Fibroblast of lung (primary cell): ENCODE measurements around the gene NKAIN2. TPM values are rescaled to one million over a fixed set of nuclear protein-coding genes. Genes with fewer than 3 reads are reported as not detected.
A peak's percentile ranks its signal among the peaks of the same experiment; 100 is the strongest.

Source experiments
- DNase-seq, 2 donors: peaks; one replicate each; pipeline versions ENCODE4 v3.0.0 to v3.0.0-alpha.2; 2010; ENCODE audit warnings: low read depth in 2 of 2
- H2AFZ ChIP-seq: 2 replicates; pipeline ENCODE4 v1.5.1; 2012; ENCODE audit warnings: low read length, control low read depth, inconsistent platforms
- H3K27ac ChIP-seq: 2 replicates; pipeline ENCODE4 v1.5.1; 2011; ENCODE audit warnings: low read length, control low read depth; ENCODE audit not compliant: insufficient read depth
- H3K27me3 ChIP-seq: 2 replicates; pipeline ENCODE4 v1.5.1; 2011; ENCODE audit warnings: mild to moderate bottlenecking, low read length; ENCODE audit not compliant: control insufficient read depth, insufficient read depth
- H3K36me3 ChIP-seq: 2 replicates; pipeline ENCODE4 v1.5.1; 2011; ENCODE audit warnings: low read length; ENCODE audit not compliant: control insufficient read depth, insufficient read depth
- H3K4me1 ChIP-seq: 2 replicates; pipeline ENCODE4 v1.5.1; 2011; ENCODE audit warnings: low read length; ENCODE audit not compliant: control insufficient read depth, insufficient read depth; ENCODE audit errors: extremely low read depth
- H3K4me2 ChIP-seq: 2 replicates; pipeline ENCODE4 v1.5.1; 2011; ENCODE audit warnings: low read length, control low read depth; ENCODE audit not compliant: insufficient read depth; ENCODE audit errors: extremely low read depth
- H3K4me3 ChIP-seq, 4 experiments: fragments of 200-600 bp in 1 of 4; sonication (generic) in 1 of 4; replicated peaks in 1 of 4; 2 replicates each; pipeline ENCODE4 v1.5.1; 2011 to 2016; ENCODE audit warnings: low read length in 4 of 4, low read depth in 3 of 4, mild to moderate bottlenecking in 3 of 4, control low read depth in 2 of 4, inconsistent platforms in 1 of 4, mixed read lengths in 1 of 4; ENCODE audit not compliant: insufficient read depth in 1 of 4; ENCODE audit errors: control extremely low read depth in 1 of 4
- H3K79me2 ChIP-seq: 2 replicates; pipeline ENCODE4 v1.5.1; 2012; ENCODE audit warnings: mild to moderate bottlenecking, low read length, inconsistent platforms; ENCODE audit not compliant: control insufficient read depth, insufficient read depth
- H3K9ac ChIP-seq: 2 replicates; pipeline ENCODE4 v1.5.1; 2011; ENCODE audit warnings: mild to moderate bottlenecking, low read length, control low read depth; ENCODE audit not compliant: insufficient read depth
- H3K9me3 ChIP-seq: 2 replicates; pipeline ENCODE4 v1.5.1; 2012; ENCODE audit warnings: low read depth, low read length; ENCODE audit not compliant: control insufficient read depth, insufficient read depth
- H4K20me1 ChIP-seq: 2 replicates; pipeline ENCODE4 v1.5.1; 2011; ENCODE audit warnings: low read length; ENCODE audit not compliant: control insufficient read depth, insufficient read depth; ENCODE audit errors: extremely low read depth
- EZH2 ChIP-seq: IDR thresholded peaks from 2 replicates; pipeline ENCODE4 v1.5.1; 2012; ENCODE audit warnings: low read length, control low read depth, mild to moderate bottlenecking; ENCODE audit errors: missing control alignments
- polyA plus RNA-seq, 2 donors: library from polyadenylated mRNA; depleted of rRNA in 1 of 2; stranded (reverse) in 1 of 2; unstranded in 1 of 2; fragments of >200 nt; gene quantifications; 2 replicates each; pipeline ENCODE4 v1.2.1, GENCODE V29; 2011 to 2012; ENCODE audit warnings: missing spikeins in 1 of 2
- total RNA-seq: library from RNA; depleted of rRNA; stranded (reverse); fragments of >200 nt; gene quantifications from 2 replicates; pipeline ENCODE4 v1.2.1, GENCODE V29; 2014
- TF ChIP-seq, protein P1 (sequence below), 2 donors: IDR thresholded peaks in 1 of 2; conservative IDR thresholded peaks in 1 of 2; 1 replicate in 1 of 2; 2 replicates in 1 of 2; pipeline ENCODE4 v1.5.1; 2011 to 2012; ENCODE audit warnings: low read length in 2 of 2, control low read depth in 1 of 2, inconsistent platforms in 1 of 2, low read depth in 1 of 2, mild to moderate bottlenecking in 1 of 2

The NKAIN2 gene
- total and polyA plus RNA-seq, 2 donors (not counting 1 experiment from before 2014, with no cell fraction given), result not detected

DNA sequence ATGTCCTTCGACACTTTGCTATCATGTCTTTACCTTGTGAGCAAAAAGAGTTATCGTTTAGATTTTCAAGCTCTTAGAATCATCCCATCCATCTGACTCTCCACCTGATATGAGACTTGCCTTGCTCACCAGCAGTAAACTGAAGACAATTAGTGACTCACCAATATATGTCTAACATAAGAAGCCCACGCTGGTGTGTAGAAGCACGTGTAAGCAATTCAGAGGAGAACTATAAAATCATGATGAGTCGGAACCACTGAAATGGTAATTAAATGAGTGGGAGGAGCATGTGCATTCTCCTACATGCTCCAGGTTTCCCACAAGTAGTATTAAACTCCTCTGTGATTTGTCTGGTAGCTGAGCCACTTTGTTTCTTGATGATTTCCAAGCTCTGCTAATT is 977.0 kb downstream of the NKAIN2 start:
- H4K20me1 ChIP-seq, result no peaks in the 10 kb centered on the region
- peak in 1 of 2 donors; percentile 21 for DNase-seq
- H3K36me3 ChIP-seq, result no peaks in the 10 kb centered on the region
- H3K4me1 ChIP-seq, result no peaks in the 10 kb centered on the region
- H3K9me3 ChIP-seq, result no peaks in the 10 kb centered on the region
- H3K27ac ChIP-seq, result no peak overlapping the region
- no peaks in the 10 kb centered on the region for H3K27me3 ChIP-seq
- TF ChIP-seq, protein P1, sequence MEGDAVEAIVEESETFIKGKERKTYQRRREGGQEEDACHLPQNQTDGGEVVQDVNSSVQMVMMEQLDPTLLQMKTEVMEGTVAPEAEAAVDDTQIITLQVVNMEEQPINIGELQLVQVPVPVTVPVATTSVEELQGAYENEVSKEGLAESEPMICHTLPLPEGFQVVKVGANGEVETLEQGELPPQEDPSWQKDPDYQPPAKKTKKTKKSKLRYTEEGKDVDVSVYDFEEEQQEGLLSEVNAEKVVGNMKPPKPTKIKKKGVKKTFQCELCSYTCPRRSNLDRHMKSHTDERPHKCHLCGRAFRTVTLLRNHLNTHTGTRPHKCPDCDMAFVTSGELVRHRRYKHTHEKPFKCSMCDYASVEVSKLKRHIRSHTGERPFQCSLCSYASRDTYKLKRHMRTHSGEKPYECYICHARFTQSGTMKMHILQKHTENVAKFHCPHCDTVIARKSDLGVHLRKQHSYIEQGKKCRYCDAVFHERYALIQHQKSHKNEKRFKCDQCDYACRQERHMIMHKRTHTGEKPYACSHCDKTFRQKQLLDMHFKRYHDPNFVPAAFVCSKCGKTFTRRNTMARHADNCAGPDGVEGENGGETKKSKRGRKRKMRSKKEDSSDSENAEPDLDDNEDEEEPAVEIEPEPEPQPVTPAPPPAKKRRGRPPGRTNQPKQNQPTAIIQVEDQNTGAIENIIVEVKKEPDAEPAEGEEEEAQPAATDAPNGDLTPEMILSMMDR (conservative IDR thresholded peaks at IDR 0.05 in 1 of 2, IDR thresholded peaks at IDR 0.05 in 1 of 2; ENCODE audit: low read depth in 1 of 2, low read length in 2 of 2), result no peak
- no peaks in the 10 kb centered on the region for H3K79me2 ChIP-seq
- no peak overlapping the region for H3K4me2 ChIP-seq
- no peak overlapping the region for H3K4me3 ChIP-seq
- no peak overlapping the region for H2AFZ ChIP-seq
- H3K9ac ChIP-seq, result no peak overlapping the region

DNA sequence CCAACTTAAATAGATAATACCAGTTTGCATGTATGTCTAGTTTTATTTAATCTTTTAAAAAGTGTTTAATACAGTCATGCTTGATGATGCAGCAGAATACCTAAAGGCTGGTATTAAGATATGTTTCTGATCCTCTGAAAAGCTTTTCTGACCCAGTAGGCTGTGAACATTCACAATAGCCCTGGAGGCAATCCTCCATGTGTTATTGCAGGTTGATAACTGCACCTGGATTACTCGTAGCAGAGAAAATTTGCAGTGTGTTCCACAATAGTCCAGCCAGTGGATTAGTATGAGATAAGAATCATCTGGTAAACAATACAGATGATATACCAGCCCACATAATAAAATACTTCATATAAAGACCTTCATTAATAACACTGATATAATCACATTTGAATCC is 979.7 kb downstream of the NKAIN2 start:
- no peak overlapping the region for H3K27ac ChIP-seq
- no peak overlapping the region for H3K4me3 ChIP-seq
- no peaks in the 10 kb centered on the region for H3K27me3 ChIP-seq
- H3K4me1 ChIP-seq, result no peaks in the 10 kb centered on the region
- TF ChIP-seq EZH2, result no peak
- TF ChIP-seq, protein P1 (conservative IDR thresholded peaks at IDR 0.05 in 1 of 2, IDR thresholded peaks at IDR 0.05 in 1 of 2; ENCODE audit: low read depth in 1 of 2, low read length in 2 of 2), result no peak
- no peak for DNase-seq
- no peaks in the 10 kb centered on the region for H3K79me2 ChIP-seq
- H4K20me1 ChIP-seq, result no peaks in the 10 kb centered on the region
- H3K36me3 ChIP-seq, result no peaks in the 10 kb centered on the region
- H3K9me3 ChIP-seq, result no peaks in the 10 kb centered on the region
- no peak overlapping the region for H3K9ac ChIP-seq
- H2AFZ ChIP-seq, result no peak overlapping the region
- no peak overlapping the region for H3K4me2 ChIP-seq

DNA sequence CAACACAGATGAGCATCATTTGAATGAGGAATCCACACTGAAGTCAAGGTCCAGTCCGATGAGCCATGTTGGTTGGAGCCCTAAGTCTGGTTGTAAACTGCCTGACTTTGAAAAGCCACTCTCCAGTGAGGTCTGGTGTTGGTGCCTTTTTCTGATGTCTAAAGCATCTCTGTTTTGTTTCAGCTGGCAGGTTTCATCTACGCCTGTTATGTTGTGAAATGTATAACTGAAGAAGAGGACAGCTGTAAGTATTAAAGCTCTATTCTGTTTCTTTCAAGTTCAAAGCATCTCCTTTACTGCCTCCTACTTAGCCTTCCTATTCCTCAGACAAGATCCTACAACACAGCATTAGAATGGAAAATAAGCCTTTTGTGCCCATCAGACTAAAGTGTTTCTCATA is 987.5 kb downstream of the NKAIN2 start:
- no peak overlapping the region for H2AFZ ChIP-seq

More for the DNA sequence above, 987.5 kb downstream of the NKAIN2 start:
- Histone ChIP-seq H3K9me3 (no peaks in the 10 kb centered on the region), H3K4me2 (no peak overlapping the region), H3K27ac (no peak overlapping the region), H4K20me1 (no peaks in the 10 kb centered on the region), H3K36me3 (no peaks in the 10 kb centered on the region), H3K4me3 (no peak overlapping the region), H3K4me1 (no peaks in the 10 kb centered on the region), H3K79me2 (no peaks in the 10 kb centered on the region), H3K27me3 (no peaks in the 10 kb centered on the region), H3K9ac (no peak overlapping the region)
- DNase-seq, result no peak
- TF ChIP-seq, protein P1 (conservative IDR thresholded peaks at IDR 0.05 in 1 of 2, IDR thresholded peaks at IDR 0.05 in 1 of 2; ENCODE audit: low read depth in 1 of 2, low read length in 2 of 2), result no peak
- TF ChIP-seq EZH2, result no peak
